Activated CD4-positive, alpha-beta memory T cell treated with anti-CD3 and anti-CD28 coated beads, Interleukin-2, amount 10 ng/mL, durations not matched to agents 7 days and 5 days (primary cell): ENCODE data around the gene SH3RF3. TPM values are rescaled to one million over a fixed set of nuclear protein-coding genes. Genes with fewer than 3 reads are reported as not detected.

ENCODE experiments used
- CTCF ChIA-PET: fragments of 350-600 bp; sonication (Branson Sonifier 250); formaldehyde crosslinking; loops from one replicate; lab custom pipeline; 2021; ENCODE audit warnings: antibody characterized with exemption, inconsistent platforms; lab: Charles Lee
- POLR2A ChIA-PET: fragments of 350-600 bp; sonication (Branson Sonifier 250); formaldehyde crosslinking; loops from one replicate; lab custom pipeline; 2021; ENCODE audit warnings: antibody characterized with exemption; lab: Charles Lee
- DNase-seq: peaks from one replicate; pipeline ENCODE4 v3.0.0-alpha.2; 2020
- H3K27ac Mint-ChIP-seq: one replicate; pipeline ENCODE4 v1.8.0; 2021; ENCODE audit warnings: mild to moderate bottlenecking, mixed read lengths
- H3K27me3 Mint-ChIP-seq: one replicate; pipeline ENCODE4 v1.8.0; 2021; ENCODE audit warnings: mixed read lengths
- H3K36me3 Mint-ChIP-seq: one replicate; pipeline ENCODE4 v1.8.0; 2021; ENCODE audit warnings: low read depth, mixed read lengths
- H3K4me1 Mint-ChIP-seq: one replicate; pipeline ENCODE4 v1.8.0; 2021; ENCODE audit warnings: mixed read lengths
- H3K4me3 Mint-ChIP-seq: one replicate; pipeline ENCODE4 v1.8.0; 2021; ENCODE audit warnings: mild to moderate bottlenecking, mixed read lengths
- H3K9me3 Mint-ChIP-seq: one replicate; pipeline ENCODE4 v1.8.0; 2021; ENCODE audit warnings: mixed read lengths
- total RNA-seq, 2 experiments: library from RNA; stranded (reverse); gene quantifications; one replicate each; pipeline ENCODE4 v1.2.3, GENCODE V29; 2021

Gene SH3RF3
- total RNA-seq, 2 experiments from 2014 or later, result 0.23 to 0.45 TPM

DNA sequence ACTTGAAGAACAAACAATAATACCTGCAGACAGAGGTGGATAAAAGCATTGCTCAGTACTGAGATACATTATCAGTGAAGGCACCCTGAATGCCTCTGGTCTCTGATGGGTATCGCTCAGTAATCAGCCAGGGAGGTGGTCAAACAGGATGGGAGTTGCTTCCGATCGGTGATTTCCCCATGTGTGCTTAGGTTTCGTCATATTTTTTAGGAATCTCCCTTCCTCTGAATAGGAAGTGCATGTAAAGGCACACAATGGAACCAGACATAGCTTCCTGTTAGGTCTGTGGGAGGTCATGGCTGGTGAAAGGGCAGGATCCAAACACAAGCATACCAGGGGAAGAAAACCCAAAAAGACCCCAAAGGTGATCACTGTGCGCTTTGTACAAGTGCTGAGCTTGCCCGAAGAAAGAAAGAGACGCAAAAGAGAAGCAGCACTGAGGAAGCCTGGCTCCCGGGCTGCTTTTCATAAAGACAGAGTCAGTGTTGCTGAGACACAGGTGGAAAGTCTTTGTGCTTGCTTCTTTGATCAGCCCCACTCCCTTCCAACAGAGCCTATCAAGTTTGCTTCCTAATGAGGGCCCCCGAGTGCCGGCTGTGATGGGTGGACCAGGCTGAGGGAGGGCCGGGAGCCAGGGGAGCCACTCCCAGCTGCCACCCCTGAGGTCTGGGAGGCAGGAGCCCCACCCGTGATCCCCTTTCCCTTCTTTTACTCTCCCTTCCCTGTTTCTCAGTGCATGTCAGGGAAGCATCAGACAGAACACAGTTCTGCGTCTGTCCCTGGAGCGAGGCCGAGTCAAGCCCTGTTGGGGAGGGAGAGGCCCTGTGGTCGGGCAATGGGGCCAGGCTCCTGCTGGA is 138.2 kb downstream of the SH3RF3 start:
- H3K4me3 Mint-ChIP-seq, result no peak overlapping the region
- H3K27me3 Mint-ChIP-seq, result peaks cover 15% of the 10 kb centered on the region
- H3K36me3 Mint-ChIP-seq, result no peaks in the 10 kb centered on the region
- H3K27ac Mint-ChIP-seq, result no peak overlapping the region
- ChIA-PET POLR2A (no interaction called here), CTCF (interaction anchor here (1.3 kb wide), 1 partner anchor 243 kb away, joined by 4 read pairs; no protein-coding TSS in a partner anchor)
- no peaks in the 10 kb centered on the region for H3K4me1 Mint-ChIP-seq
- H3K9me3 Mint-ChIP-seq, result no peaks in the 10 kb centered on the region
- DNase-seq, result no peak

DNA sequence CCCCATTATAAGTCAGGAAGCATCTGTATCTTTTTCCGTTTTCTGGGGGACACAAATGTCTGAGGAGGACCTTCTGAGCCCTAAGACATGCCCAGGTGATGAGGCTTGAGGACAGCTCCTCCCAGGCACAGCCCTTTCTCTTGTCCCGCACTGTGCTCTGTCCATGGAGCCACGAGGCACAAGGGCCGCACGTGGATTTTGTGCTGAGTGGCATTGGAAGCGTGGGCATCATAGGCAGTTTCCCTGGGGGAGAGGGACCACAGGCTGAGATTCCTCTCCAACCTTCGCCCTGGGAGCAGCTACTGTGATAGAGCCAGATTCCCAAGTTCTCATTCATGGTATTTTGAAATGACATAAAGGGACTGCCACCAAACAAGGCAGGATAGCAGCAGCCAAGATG is 139.9 kb downstream of the SH3RF3 start:
- no peaks in the 10 kb centered on the region for H3K4me1 Mint-ChIP-seq
- ChIA-PET POLR2A (no interaction called here), CTCF (no interaction called here)
- H3K9me3 Mint-ChIP-seq, result no peaks in the 10 kb centered on the region
- H3K4me3 Mint-ChIP-seq, result no peak overlapping the region
- H3K27ac Mint-ChIP-seq, result no peak overlapping the region
- DNase-seq, result no peak
- no peaks in the 10 kb centered on the region for H3K36me3 Mint-ChIP-seq
- peaks cover 21% of the 10 kb centered on the region for H3K27me3 Mint-ChIP-seq

DNA sequence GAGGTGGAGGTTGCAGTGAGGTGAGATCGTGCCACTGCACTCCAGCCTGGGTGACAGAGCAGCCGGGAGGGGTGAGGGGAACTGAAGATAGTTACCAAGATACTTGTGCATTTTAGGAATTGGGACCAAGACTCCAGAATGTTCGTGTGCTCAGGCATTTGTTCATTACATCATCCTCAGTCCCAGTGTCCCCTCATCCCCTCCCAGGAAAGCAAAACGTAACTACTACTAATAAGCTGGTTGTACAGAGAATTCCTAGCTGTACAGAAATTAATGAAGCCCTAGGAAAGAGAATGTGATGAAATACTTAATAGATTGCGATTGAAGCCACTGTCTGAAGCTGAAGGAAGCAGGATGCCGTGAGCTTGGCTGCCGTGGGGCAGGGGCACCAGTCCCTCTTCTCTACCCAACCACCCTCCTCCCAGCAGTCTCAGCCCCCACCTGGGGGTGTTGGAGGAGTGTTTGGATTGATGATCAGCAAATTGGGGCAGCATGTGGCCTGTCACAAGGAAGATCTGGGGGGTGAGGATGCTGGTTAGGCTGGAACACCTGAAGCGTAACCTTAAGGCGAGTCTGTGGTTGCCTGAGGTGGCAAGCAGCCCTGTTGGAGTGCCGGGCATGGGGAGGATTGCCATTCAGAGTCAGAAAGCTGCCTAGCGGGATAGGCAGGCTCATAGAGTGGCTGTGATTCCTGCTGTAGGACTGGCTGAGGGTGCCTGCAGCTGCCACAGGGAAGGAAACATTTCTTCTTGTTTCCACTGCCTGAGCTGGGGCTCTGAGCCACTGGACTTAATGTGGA is 140.9 kb downstream of the SH3RF3 start:
- H3K4me1 Mint-ChIP-seq, result no peaks in the 10 kb centered on the region
- CTCF ChIA-PET, result no interaction called here
- no peak overlapping the region for H3K4me3 Mint-ChIP-seq
- POLR2A ChIA-PET, result no interaction called here
- peaks cover 25% of the 10 kb centered on the region for H3K27me3 Mint-ChIP-seq
- no peak for DNase-seq
- no peaks in the 10 kb centered on the region for H3K9me3 Mint-ChIP-seq
- H3K27ac Mint-ChIP-seq, result no peak overlapping the region
- H3K36me3 Mint-ChIP-seq, result no peaks in the 10 kb centered on the region

DNA sequence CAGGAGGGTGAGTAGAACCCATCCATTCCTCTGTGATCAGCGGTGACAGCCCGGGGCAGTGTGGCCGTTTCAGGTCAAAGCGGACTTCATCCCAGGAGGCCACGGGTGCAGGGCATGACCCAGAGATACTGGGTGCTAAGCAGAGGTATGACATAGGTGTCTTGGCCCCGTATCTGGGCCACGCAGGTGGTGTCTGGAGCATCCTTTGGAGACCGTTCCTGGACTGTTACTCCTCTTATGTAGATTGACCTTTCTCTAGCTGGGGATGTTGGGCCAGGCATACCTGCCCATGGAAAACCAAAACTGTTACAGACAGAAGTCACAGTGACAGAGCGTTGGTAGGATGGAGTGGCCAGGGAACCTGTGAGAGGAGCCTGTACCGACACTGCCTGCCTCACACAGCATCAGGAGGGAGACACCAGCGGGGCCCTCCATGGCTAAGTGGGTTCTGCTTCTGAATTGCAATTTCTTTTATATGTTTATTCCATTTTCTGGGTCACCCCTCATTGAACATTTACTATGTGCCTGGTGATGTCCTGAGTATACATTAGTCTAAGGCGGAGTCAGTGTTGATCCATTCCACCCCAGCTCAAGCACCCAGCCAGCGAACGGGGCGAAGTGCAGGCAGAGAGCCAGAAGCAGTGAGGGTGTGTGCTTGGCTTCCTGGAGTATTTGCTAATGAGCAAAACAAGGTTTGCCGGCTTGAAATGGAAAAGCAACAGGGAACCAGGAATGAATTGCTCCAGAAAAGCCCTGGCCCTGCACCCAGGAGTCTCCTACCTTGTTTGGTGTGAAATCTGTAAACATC is 141.7 kb downstream of the SH3RF3 start:
- H3K27me3 Mint-ChIP-seq, result peaks cover 30% of the 10 kb centered on the region
- no peak overlapping the region for H3K27ac Mint-ChIP-seq
- H3K9me3 Mint-ChIP-seq, result no peaks in the 10 kb centered on the region
- CTCF ChIA-PET, result no interaction called here
- no peak overlapping the region for H3K4me3 Mint-ChIP-seq
- no peak for DNase-seq
- no peaks in the 10 kb centered on the region for H3K4me1 Mint-ChIP-seq
- H3K36me3 Mint-ChIP-seq, result no peaks in the 10 kb centered on the region
- POLR2A ChIA-PET, result no interaction called here

DNA sequence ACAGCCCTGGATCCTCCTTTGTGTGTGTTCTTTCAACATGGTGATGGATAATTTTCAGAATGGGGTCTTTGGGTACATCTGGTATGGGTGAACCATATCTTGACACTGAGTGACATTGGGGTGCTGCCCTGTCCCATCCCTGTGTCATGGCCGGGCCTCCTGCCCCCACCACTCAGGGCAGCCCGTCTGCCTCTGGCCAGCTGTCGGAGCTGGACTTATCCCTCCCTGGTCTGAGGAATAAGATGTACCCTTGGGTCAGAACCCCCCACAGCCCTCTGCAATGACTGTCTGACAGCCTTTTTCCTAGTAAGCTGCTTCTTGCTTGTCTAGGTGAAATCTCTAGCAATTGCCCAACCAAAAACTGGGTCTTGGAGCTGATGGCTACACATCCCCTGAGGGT is 142.9 kb downstream of the SH3RF3 start:
- H3K36me3 Mint-ChIP-seq, result no peaks in the 10 kb centered on the region
- H3K4me3 Mint-ChIP-seq, result no peak overlapping the region
- peaks cover 32% of the 10 kb centered on the region for H3K27me3 Mint-ChIP-seq
- H3K27ac Mint-ChIP-seq, result no peak overlapping the region
- H3K4me1 Mint-ChIP-seq, result no peaks in the 10 kb centered on the region
- H3K9me3 Mint-ChIP-seq, result no peaks in the 10 kb centered on the region
- no peak for DNase-seq
- CTCF ChIA-PET, result no interaction called here
- POLR2A ChIA-PET, result no interaction called here

DNA sequence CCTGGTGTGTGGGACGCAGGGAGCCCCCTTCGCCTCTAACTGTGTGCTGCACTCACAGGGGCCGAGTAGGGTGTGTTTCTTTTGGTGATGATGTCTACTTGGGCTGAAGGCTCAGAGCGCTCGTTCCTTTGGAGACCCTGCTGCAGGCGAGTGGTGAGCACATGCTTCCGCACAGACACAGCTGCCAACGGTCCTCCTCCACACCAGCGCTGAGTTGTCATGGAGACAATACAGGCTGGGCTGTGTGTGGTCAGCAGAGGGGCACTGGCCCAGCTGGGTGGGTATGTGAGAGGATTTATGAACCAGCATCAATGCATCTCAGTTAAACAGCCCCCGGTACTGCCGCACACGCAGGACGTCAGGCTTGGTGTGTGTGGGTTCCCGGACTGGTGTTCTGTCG is 143.5 kb downstream of the SH3RF3 start:
- H3K36me3 Mint-ChIP-seq, result no peaks in the 10 kb centered on the region

DNA sequence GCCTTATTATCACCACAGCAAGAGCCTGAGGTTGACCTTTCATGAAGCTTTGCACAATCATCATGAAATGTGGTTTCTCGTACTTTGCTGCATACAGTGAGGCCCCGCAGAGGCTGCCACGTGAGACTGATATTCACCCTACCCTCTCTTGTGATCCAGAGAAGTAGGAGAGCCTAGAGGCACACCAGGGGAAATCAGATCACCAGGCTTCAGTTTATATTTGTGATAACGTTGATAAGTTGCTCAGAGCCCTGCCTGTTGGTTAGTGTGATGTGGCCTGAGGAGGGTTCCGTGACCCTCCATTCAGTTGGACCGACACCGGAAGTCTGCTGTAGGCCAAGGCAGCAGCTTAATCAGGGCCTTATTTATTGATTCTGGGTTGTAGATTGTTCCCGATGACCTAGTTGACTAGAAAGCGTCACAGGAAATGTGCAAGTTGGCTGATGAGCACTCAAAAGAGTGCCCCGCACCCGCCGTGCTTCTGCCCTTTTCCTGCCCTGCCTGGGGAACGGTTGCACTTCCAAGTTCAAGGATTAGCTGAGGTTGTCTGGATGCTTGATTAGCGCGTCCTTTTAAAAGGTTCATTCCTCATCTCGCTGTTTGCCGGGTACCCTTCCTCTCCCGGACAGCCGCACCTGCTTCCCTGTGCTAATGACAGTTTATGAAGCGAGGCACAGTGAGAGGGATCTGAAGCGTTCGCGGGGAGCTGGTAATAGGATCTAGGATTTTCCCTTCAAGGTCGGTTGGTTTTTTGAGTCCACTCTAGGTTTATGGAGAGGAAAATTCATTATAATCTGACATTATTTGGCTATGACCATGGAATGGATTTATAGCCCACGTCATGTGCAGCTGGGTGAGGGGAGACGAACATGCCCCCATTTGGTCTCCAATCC is 146.4 kb downstream of the SH3RF3 start:
- ChIA-PET POLR2A (no interaction called here), CTCF (no interaction called here)
- peaks cover 27% of the 10 kb centered on the region for H3K27me3 Mint-ChIP-seq
- DNase-seq, result no peak
- H3K27ac Mint-ChIP-seq, result no peak overlapping the region
- no peaks in the 10 kb centered on the region for H3K36me3 Mint-ChIP-seq
- H3K4me1 Mint-ChIP-seq, result no peaks in the 10 kb centered on the region
- no peaks in the 10 kb centered on the region for H3K9me3 Mint-ChIP-seq
- no peak overlapping the region for H3K4me3 Mint-ChIP-seq

More for the DNA sequence above, 143.5 kb downstream of the SH3RF3 start:
- Mint-ChIP-seq H3K27me3 (peaks cover 34% of the 10 kb centered on the region), H3K27ac (no peak overlapping the region), H3K4me3 (no peak overlapping the region), H3K9me3 (no peaks in the 10 kb centered on the region), H3K4me1 (no peaks in the 10 kb centered on the region)
- DNase-seq, result no peak
- ChIA-PET CTCF (no interaction called here), POLR2A (no interaction called here)

DNA sequence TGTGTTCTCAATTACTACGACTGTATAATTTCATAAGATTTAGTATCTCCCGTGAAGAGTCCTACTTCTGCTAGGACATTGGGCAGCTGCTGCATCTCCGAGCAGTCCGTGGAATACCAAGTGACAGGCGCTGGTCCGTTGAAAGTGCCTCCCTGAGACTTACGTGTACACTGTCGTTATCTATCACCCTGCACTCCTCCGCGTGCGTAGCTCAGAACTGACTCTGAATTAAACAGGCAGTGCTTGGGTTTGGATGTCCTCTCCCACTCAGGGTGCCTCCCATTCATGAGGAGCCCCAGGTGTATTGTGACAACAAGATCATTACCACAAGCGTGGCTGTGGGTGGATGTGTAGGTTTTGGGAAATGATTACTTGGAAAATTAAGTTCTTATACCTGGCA is 148.4 kb downstream of the SH3RF3 start:
- no peaks in the 10 kb centered on the region for H3K9me3 Mint-ChIP-seq
- CTCF ChIA-PET, result no interaction called here
- H3K27ac Mint-ChIP-seq, result no peak overlapping the region
- no peak overlapping the region for H3K4me3 Mint-ChIP-seq
- no peaks in the 10 kb centered on the region for H3K4me1 Mint-ChIP-seq
- H3K27me3 Mint-ChIP-seq, result peaks cover 30% of the 10 kb centered on the region
- POLR2A ChIA-PET, result no interaction called here
- no peak for DNase-seq
- H3K36me3 Mint-ChIP-seq, result no peaks in the 10 kb centered on the region

DNA sequence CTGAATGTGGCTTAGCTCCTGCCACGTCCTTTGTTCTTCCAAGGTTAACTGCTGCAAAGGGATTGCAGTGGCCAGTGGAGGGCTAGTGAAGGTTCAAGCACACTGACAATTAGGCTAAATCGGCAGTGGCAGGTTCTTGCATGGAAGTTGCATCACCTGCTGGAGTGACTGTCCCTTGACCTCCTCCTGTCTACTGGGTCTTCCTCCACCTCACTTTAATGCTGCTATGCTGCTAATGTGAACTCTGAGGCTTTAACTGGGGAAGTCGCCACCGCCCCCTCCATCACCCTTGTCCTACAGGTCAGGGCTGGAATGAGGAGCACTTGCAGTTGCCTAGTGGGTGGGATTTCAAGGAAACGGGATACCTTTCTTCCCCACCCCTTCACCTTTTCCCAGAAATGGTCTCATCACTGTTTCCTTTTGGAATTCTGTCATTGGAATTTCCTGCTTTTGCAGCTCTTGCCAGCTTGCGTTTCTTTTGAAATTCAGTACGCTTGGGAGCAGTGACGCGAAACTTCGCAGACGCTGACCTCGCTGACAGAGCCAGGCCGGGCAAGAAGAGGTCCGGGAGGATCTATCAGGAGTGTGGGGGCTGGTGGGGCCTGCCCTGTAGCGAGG is 150.3 kb downstream of the SH3RF3 start:
- ChIA-PET CTCF (no interaction called here), POLR2A (no interaction called here)
- Mint-ChIP-seq H3K9me3 (no peaks in the 10 kb centered on the region), H3K4me3 (no peak overlapping the region), H3K4me1 (no peaks in the 10 kb centered on the region), H3K27me3 (peaks cover 21% of the 10 kb centered on the region), H3K27ac (no peak overlapping the region), H3K36me3 (no peaks in the 10 kb centered on the region)
- no peak for DNase-seq

DNA sequence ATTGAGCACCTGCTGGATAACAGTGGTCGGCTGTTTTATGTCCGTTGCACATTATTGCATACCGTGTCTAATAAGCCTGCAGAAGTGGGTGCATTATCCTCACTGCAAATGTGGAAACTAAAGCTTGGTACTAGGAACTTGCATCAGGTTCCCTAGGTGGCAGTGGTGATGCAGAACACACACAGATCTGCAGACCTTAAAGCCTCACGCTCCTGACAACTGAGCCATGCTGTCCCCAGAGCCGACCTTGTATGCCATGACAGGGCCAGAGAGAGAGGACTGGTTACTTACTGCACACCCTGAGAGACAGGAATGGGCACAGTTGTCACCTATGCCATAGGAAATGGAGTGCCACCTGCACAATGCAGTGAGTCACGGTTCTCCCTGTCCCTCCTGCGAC is 151.8 kb downstream of the SH3RF3 start:
- no peak for DNase-seq

DNA sequence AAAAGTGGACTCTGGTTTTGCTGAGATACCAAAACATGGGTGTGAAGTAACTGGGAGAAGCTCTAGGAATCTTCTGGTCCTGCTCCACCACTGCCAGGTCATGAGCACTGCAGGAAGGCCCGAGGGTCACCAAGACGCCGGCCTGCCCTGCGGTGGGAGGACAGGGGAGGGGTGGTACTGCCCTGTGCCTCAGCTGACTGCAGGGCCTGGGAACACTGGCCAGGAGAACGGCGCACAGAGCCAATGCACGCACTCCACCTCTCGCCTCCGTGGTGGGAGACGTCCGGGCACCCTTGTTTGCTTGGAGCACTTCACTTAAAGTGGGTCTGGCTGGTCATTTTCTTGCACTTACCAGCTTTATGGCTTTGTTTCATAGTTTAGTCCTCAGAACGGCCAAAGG is 153.4 kb downstream of the SH3RF3 start:
- POLR2A ChIA-PET, result no interaction called here
- no peak for DNase-seq
- Mint-ChIP-seq H3K27me3 (peaks cover 19% of the 10 kb centered on the region), H3K4me3 (no peak overlapping the region), H3K4me1 (no peaks in the 10 kb centered on the region), H3K27ac (no peak overlapping the region), H3K9me3 (no peaks in the 10 kb centered on the region), H3K36me3 (no peaks in the 10 kb centered on the region)
- CTCF ChIA-PET, result no interaction called here

More for the DNA sequence above, 151.8 kb downstream of the SH3RF3 start:
- Mint-ChIP-seq H3K27ac (no peak overlapping the region), H3K4me3 (no peak overlapping the region), H3K27me3 (peaks cover 25% of the 10 kb centered on the region), H3K4me1 (no peaks in the 10 kb centered on the region), H3K9me3 (no peaks in the 10 kb centered on the region), H3K36me3 (no peaks in the 10 kb centered on the region)
- CTCF ChIA-PET, result no interaction called here
- POLR2A ChIA-PET, result no interaction called here

DNA sequence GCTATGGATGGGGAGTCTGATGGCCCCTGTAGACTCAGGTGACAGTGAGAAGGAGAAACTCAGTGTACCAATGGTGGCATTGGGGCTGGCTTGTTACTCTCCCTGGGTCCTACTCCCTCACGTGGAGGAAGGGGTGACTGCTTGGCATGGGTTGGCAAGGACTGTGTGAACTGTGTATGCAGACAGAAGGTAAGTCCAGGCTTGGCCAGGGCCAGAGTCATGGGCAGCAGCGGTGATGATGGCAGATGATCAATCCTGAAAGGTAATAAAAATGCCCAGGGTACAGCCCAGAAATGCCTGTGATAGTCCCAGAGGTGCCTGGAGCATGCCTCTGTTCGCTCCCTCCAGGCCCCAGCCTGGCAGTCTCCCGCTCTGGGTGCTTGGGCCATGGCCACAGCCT is 153.9 kb downstream of the SH3RF3 start:
- H3K27me3 Mint-ChIP-seq, result peaks cover 20% of the 10 kb centered on the region
- ChIA-PET CTCF (no interaction called here), POLR2A (no interaction called here)
- no peaks in the 10 kb centered on the region for H3K9me3 Mint-ChIP-seq
- no peak overlapping the region for H3K27ac Mint-ChIP-seq
- H3K4me1 Mint-ChIP-seq, result no peaks in the 10 kb centered on the region
- no peaks in the 10 kb centered on the region for H3K36me3 Mint-ChIP-seq
- DNase-seq, result no peak
- no peak overlapping the region for H3K4me3 Mint-ChIP-seq
